Neural cell (in vitro differentiated cells): Measurements from ENCODE around the gene MMP7.

Source experiments
- CTCF ChIP-seq: fragments of 450-650 bp; IDR thresholded peaks from 2 replicates; pipeline ENCODE4 v1.5.1; 2014; ENCODE audit warnings: antibody characterized with exemption, mild to moderate bottlenecking, moderate library complexity; ENCODE audit not compliant: poor library complexity, severe bottlenecking
- EP300 ChIP-seq: fragments of 450-650 bp; conservative IDR thresholded peaks from 2 replicates; pipeline ENCODE4 v1.6.1; 2014; ENCODE audit warnings: antibody characterized with exemption, mild to moderate bottlenecking, moderate library complexity; ENCODE audit not compliant: poor library complexity, severe bottlenecking
- EZH2 ChIP-seq: fragments of 200-600, 300-800 bp; shearing (Covaris generic), sonication (generic); IDR thresholded peaks from 2 replicates; pipeline ENCODE4 v1.6.1; 2014; ENCODE audit warnings: antibody characterized with exemption, low read length, borderline replicate concordance, mild to moderate bottlenecking; ENCODE audit not compliant: insufficient read depth, poor library complexity, severe bottlenecking
- POLR2AphosphoS5 ChIP-seq: IDR thresholded peaks from 2 replicates; pipeline ENCODE4 v1.6.1; 2012
- RAD21 ChIP-seq: fragments of 450-650 bp; conservative IDR thresholded peaks from 2 replicates; pipeline ENCODE4 v1.6.1; 2014; ENCODE audit warnings: antibody characterized with exemption, mild to moderate bottlenecking, moderate library complexity
- REST ChIP-seq: IDR thresholded peaks from 2 replicates; pipeline ENCODE4 v1.6.1; 2012; ENCODE audit warnings: borderline replicate concordance
- SMC3 ChIP-seq: fragments of 450-650 bp; conservative IDR thresholded peaks from 2 replicates; pipeline ENCODE4 v1.6.1; 2014; ENCODE audit warnings: antibody characterized with exemption, mild to moderate bottlenecking, moderate library complexity; ENCODE audit not compliant: poor library complexity
- TAF1 ChIP-seq: IDR thresholded peaks from 2 replicates; pipeline ENCODE4 v1.6.1; 2012; ENCODE audit warnings: low read depth

- TF ChIP-seq CTCF (no peak), REST (no peak), EP300 (no peak), EZH2 (no peak), POLR2AphosphoS5 (no peak), RAD21 (no peak), SMC3 (no peak), TAF1 (no peak)
Observed at GRCh38 chr11:102517670-102518069, 12.9 kb downstream of the MMP7 start.
